SK-N-MC (cell line): Measurements from ENCODE around the gene ANKDD1A.

Source experiments
- DNase-seq: peaks from one replicate; pipeline ENCODE4 v3.0.0-alpha.2; 2011; ENCODE audit warnings: low read depth, low spot score
- H3K27ac ChIP-seq: fragments of 200-600 bp; sonication (generic); 2 replicates; pipeline ENCODE4 v1.5.1; 2016; ENCODE audit warnings: mixed run types
- H3K36me3 ChIP-seq: fragments of 200-600 bp; sonication (generic); 2 replicates; pipeline ENCODE4 v1.6.1; 2017; ENCODE audit warnings: antibody characterized with exemption, low read length, mixed read lengths; ENCODE audit not compliant: insufficient read depth
- H3K4me3 ChIP-seq: fragments of 200-600 bp; sonication (generic); 2 replicates; pipeline ENCODE4 v1.5.1; 2016
- H3K9ac ChIP-seq: fragments of 200-600 bp; sonication (generic); 2 replicates; pipeline ENCODE4 v1.8.0; 2017; ENCODE audit warnings: mixed run types, mixed read lengths; ENCODE audit not compliant: insufficient read length
- H3K9me3 ChIP-seq: fragments of 200-600 bp; sonication (generic); 2 replicates; pipeline ENCODE4 v1.6.1; 2017; ENCODE audit warnings: low read depth, mild to moderate bottlenecking, antibody characterized with exemption, low read length, moderate library complexity, mixed read lengths
- EZH2 ChIP-seq: fragments of 200-600 bp; sonication (generic); IDR thresholded peaks from one replicate; pipeline ENCODE4 v1.6.1; 2017; ENCODE audit warnings: antibody characterized with exemption
- FOXP2 ChIP-seq: optimal IDR thresholded peaks from 2 replicates; pipeline ENCODE3; 2011; ENCODE audit warnings: mild to moderate bottlenecking, moderate library complexity; ENCODE audit not compliant: insufficient read depth; ENCODE audit errors: extremely low read length, control extremely low read depth
- POLR2AphosphoS5 ChIP-seq: IDR thresholded peaks from 2 replicates; pipeline ENCODE4 v1.6.1; 2012; ENCODE audit warnings: mild to moderate bottlenecking, low read depth, low read length, borderline replicate concordance

ANKDD1A gene

GRCh38 chr15:64901914-64902313 is 9.8 kb upstream of the ANKDD1A start:
- H3K4me3 ChIP-seq, result no peak overlapping the region
- H3K36me3 ChIP-seq, result no peaks in the 10 kb centered on the region
- DNase-seq, result no peak
- H3K9ac ChIP-seq, result no peak overlapping the region
- TF ChIP-seq FOXP2, result no peak
- no peak for TF ChIP-seq POLR2AphosphoS5
- TF ChIP-seq EZH2, result no peak
- no peak overlapping the region for H3K27ac ChIP-seq
- no peaks in the 10 kb centered on the region for H3K9me3 ChIP-seq

DNA sequence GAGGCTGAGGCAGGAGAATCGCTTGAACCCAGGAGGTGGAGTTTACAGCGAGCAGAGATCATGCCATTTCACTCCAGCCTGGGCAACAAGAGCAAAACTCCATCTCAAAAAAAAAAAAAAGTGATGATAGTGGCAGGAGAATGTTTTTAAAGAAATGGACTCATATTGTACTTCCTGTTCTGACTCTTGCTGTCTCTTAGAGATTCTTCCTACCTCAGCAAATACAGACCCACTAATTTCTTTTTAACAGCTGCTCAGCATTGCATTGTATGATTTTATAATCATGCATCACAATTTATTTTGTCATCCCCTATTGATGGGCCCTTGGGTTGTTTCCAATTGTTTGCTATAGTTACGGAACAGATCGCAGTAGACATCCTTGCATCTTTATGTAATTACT is 8.8 kb upstream of the ANKDD1A start:
- Histone ChIP-seq H3K27ac (no peak overlapping the region), H3K4me3 (no peak overlapping the region), H3K36me3 (no peaks in the 10 kb centered on the region), H3K9me3 (no peaks in the 10 kb centered on the region), H3K9ac (no peak overlapping the region)
- no peak for DNase-seq
- TF ChIP-seq FOXP2 (no peak), EZH2 (no peak), POLR2AphosphoS5 (no peak)

GRCh38 chr15:64903326-64903950 is 8.3 kb upstream of the ANKDD1A start:
- Histone ChIP-seq H3K9me3 (no peaks in the 10 kb centered on the region), H3K27ac (no peak overlapping the region)
- TF ChIP-seq EZH2 (no peak), POLR2AphosphoS5 (no peak), FOXP2 (no peak)

DNA sequence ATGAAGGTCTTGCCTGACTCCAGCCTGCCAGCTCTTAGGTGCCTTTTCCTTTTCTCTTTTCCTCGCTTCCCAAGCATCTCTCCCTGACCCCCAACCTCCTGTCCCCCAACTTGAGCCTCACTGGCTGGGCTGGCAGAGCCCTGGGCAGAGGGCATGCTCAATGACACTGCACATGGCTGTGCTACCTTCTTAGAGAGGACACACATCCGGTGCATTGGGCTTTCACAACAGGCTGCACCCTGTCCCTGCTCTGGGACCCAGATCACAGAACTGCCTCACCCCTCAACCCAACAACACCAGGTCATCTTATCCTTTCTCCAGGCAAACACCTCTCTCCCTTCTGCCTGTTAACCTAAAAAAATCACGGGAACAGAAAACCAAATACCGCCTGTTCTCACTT is 7.5 kb upstream of the ANKDD1A start:
- no peak for DNase-seq
- H3K9ac ChIP-seq, result no peak overlapping the region
- no peak overlapping the region for H3K27ac ChIP-seq
- H3K9me3 ChIP-seq, result no peaks in the 10 kb centered on the region
- no peaks in the 10 kb centered on the region for H3K36me3 ChIP-seq
- TF ChIP-seq POLR2AphosphoS5 (no peak), FOXP2 (no peak), EZH2 (no peak)
- no peak overlapping the region for H3K4me3 ChIP-seq

More at GRCh38 chr15:64903326-64903950, 8.3 kb upstream of the ANKDD1A start:
- no peak overlapping the region for H3K4me3 ChIP-seq
- H3K9ac ChIP-seq, result no peak overlapping the region
- DNase-seq, result no peak
- H3K36me3 ChIP-seq, result no peaks in the 10 kb centered on the region

DNA sequence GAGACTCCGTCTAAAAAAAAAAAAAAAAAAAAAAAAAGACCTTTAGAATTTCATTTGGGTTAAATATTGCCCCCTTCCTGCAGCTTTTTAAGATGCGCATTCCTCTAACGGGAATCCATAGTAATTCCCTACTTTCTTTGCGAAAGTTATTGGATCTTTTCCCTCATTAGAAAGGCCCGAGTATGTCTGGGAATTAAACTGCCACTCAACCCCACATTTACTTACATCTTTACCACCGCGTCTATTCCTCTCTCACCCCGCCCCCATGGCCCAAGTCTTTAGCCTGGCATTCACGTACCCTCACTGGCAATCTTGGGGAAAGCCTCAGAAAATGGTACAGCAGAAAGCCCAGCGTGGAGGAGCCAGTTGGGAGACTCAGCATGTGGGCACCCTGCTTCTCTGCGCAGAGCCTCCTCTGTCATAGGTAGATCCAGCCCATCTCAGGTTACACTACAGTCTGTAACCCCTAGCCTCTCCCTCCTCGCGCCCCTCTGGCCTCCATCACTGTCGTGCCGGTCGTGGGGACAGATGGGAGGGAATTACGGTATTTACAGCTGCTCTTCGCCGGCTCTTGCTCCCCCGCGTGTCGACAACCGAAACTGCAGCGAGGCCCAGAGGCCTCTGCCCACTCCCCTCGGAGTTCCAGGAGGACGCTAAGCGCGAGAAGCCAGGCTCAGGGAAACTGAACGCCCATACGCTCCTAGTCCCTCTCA is 6.4 kb upstream of the ANKDD1A start:
- H3K9me3 ChIP-seq, result no peaks in the 10 kb centered on the region
- H3K27ac ChIP-seq, result no peak overlapping the region
- no peak for DNase-seq
- no peaks in the 10 kb centered on the region for H3K36me3 ChIP-seq
- no peak for TF ChIP-seq POLR2AphosphoS5
- TF ChIP-seq EZH2, result no peak
- TF ChIP-seq FOXP2, result no peak
- no peak overlapping the region for H3K4me3 ChIP-seq
- no peak overlapping the region for H3K9ac ChIP-seq

DNA sequence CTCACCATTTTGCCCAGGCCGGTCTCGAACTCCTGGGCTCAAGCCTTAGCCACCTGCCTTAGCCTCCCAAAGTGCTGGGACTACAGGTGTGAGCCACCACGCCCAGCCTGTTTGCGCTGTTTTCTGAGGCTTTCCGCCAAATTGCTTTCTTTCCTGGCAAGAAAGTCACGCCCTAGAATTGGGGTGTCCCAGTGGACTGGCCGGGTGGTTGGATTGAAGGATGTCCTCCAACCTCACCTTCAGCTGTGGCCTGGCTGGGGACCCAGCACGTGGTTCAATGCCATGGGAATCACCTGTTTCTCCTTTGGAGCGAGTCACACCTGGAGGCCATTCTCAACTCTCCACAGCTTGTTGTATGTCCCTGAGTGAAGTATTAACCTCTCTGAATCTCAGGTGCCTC is 5.8 kb upstream of the ANKDD1A start:
- Histone ChIP-seq H3K9ac (no peak overlapping the region), H3K27ac (no peak overlapping the region), H3K9me3 (no peaks in the 10 kb centered on the region), H3K4me3 (no peak overlapping the region), H3K36me3 (no peaks in the 10 kb centered on the region)
- DNase-seq, result no peak
- TF ChIP-seq POLR2AphosphoS5 (no peak), FOXP2 (no peak), EZH2 (no peak)

DNA sequence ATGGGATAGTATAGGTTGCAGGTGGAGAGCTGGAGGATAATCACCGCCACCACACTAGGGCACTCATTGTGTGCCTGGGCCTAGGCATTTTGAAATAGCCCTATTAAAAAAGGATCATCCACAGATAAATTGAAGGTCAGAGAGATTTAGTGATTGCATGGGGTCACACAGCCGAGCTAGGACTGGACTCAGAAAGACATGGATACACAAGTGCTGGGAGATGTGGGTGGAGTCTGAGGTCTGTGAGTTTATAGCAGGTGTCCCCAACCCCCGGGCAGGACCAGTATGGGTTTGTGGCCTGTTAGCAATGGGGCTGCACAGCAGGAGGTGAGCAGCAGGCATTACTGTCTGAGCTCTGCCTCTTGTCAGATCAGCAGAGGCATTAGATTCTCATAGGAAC is 5.3 kb upstream of the ANKDD1A start:
- no peak overlapping the region for H3K4me3 ChIP-seq
- no peak overlapping the region for H3K27ac ChIP-seq
- no peaks in the 10 kb centered on the region for H3K9me3 ChIP-seq
- DNase-seq, result no peak
- no peak overlapping the region for H3K9ac ChIP-seq
- no peak for TF ChIP-seq FOXP2
- TF ChIP-seq EZH2, result no peak
- TF ChIP-seq POLR2AphosphoS5, result no peak
- no peaks in the 10 kb centered on the region for H3K36me3 ChIP-seq

DNA sequence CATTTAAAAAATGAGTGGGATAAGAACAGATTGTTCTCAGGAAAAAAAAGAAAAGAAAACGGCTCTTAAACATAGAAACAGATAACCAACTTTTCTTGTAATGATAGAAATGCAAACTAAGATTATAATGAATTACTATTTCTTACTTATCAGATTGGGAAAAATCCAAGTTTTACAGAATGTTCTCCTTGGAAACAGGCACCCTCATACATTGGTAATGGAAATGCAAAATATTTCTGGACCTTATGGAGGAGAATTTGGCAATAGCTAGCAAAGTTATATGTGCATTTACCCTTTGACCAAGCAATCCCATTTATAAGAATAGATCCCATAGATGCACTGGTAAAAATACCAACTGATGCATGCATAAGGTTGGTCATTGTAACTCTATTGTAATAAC is 3.7 kb upstream of the ANKDD1A start:
- Histone ChIP-seq H3K36me3 (no peaks in the 10 kb centered on the region), H3K4me3 (no peak overlapping the region), H3K9me3 (no peaks in the 10 kb centered on the region), H3K27ac (no peak overlapping the region), H3K9ac (no peak overlapping the region)
- no peak for DNase-seq
- TF ChIP-seq POLR2AphosphoS5, result no peak
- no peak for TF ChIP-seq EZH2
- TF ChIP-seq FOXP2, result no peak
